D721Med (cell line): ENCODE data around the gene PDCD4.
"Not testable (repeated sequence)": the region's sequence is repeated elsewhere in the genome, so short reads cannot be mapped to it uniquely, and the experiment has no call there.

Source experiments
- DNase-seq: peaks from one replicate; pipeline ENCODE4 v3.0.0; 2011; ENCODE audit warnings: low spot score; ENCODE audit not compliant: insufficient read length
- FAIRE-seq: peaks from 2 replicates; lab custom pipeline; 2011; peaks lifted over from hg19 to GRCh38; lab: Jason Lieb, UNC
- TF ChIP-seq, protein P1 (sequence below): IDR thresholded peaks from 2 replicates; pipeline ENCODE4 v1.5.1; 2012; ENCODE audit warnings: mild to moderate bottlenecking, control low read depth; ENCODE audit not compliant: insufficient read depth; ENCODE audit errors: missing control alignments

Gene PDCD4

DNA sequence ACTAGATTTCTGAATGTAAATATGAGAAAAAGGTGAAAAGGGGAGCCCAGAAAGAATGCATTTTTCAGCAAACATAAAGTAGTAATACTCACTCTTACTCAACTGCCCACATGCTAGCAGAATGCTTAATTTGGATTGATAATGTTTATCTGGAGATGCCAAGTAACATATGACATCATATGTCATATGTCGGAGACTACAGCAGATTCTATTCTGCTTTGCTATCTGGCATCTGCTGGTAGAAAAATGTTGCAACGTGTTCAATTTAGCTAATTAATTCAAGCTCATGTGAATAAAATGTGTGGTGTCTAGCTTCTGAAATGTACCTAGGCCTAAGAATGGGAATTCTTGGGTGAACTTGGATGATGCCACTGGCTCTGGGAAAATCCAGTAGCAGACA, 42.7 kb downstream of the PDCD4 start:
- no peak for FAIRE-seq

DNA sequence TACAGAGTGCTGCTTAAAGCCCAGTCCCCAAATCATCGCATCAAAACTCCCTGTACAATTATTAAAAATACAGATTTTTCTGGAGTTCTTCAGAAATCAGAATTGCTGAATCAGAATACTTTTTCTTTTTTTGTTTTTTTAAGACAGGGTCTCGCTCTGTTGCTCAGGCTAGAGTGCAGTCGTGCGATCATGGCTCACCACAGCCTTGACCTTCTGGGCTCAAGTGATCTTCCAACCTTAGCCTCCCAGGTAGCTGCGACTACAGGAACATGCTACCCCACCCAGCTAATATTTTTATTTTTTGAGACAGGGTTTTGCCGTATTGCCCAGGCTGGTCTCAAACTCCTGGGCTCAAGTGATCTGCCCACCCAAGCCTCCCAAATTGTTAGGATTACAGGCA, 43.3 kb downstream of the PDCD4 start:
- FAIRE-seq: no peak

More for the DNA sequence above, 42.7 kb downstream of the PDCD4 start:
- TF ChIP-seq, protein P1, sequence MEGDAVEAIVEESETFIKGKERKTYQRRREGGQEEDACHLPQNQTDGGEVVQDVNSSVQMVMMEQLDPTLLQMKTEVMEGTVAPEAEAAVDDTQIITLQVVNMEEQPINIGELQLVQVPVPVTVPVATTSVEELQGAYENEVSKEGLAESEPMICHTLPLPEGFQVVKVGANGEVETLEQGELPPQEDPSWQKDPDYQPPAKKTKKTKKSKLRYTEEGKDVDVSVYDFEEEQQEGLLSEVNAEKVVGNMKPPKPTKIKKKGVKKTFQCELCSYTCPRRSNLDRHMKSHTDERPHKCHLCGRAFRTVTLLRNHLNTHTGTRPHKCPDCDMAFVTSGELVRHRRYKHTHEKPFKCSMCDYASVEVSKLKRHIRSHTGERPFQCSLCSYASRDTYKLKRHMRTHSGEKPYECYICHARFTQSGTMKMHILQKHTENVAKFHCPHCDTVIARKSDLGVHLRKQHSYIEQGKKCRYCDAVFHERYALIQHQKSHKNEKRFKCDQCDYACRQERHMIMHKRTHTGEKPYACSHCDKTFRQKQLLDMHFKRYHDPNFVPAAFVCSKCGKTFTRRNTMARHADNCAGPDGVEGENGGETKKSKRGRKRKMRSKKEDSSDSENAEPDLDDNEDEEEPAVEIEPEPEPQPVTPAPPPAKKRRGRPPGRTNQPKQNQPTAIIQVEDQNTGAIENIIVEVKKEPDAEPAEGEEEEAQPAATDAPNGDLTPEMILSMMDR: no peak
- no peak for DNase-seq

DNA sequence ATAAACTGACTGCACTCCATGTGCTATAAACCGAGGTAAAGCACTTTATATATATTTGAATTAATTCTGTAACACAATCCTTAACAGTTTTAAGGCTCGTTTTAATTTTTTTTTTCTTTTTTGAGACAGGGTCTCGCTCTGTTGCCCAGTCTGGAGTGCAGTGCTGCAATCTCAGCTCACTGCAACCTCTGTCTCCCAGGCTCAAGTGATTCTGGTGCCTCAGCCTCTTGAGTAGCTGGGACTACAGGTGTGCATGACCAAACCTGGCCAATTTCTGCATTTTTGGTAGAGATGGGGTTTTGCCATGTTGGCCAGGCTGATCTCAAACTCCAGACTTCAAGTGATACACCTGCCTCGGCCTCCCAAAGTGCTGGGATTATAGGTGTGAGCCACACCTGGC, 43.9 kb downstream of the PDCD4 start:
- DNase-seq, FAIRE-seq: not testable (repeated sequence)

More for the DNA sequence above, 43.3 kb downstream of the PDCD4 start:
- TF ChIP-seq, protein P1: no peak
- no peak for DNase-seq

DNA sequence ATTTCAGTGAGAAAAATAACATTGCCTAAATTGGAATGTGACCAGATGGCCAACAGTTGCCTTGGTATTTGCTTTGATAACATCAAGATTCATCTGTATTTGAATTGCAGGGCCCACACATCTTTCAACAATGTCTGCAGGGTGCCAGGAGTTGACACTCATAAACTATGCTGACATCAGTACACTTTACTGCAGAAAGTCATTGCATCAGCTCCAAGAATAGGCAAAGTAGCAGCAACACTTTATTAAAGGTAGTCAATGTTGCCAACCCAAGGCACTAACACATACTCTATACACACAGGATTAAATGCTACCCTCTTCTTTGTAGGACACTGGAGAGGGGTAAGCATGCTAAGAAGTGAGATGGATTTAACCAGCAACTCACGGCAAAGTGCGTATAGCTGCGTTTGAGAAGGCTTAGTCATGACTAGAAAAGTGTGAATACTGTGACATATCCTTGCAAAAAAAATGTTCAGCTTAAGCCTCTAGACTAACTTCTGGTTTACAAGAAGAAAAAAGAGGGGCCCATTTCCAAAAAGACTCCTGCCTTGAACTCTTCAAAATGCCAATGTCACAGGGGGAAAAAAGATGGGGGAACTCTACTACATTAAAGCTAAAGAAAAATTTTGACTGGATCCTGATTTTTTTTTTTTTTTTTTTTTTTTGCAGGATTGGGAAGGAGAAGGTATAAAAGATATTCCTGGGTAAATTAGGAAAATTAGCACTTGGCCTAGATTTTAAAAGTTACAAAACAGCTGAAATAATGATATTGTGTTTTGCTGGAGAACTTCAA, 45.0 kb downstream of the PDCD4 start:
- DNase-seq (no peak), FAIRE-seq (no peak)
- TF ChIP-seq, protein P1: no peak

DNA sequence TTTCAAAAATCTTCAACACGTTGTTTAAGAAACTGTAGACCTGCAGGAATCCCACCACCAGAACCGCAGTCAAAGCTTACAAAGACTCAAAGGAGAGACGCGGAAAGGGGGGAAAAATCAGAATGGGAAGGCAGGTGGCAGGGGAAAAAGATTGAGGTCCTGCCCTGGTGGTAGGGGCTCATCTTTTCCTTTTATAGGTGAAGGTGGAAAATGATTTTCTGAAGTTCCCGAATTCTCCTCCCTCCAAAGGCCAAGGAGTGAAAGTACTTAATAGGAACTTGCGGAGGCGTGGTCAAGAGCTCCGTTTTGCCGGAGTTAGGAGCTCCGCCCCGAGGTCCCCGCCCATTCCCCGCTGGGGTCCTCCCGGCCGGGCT, 46.5 kb downstream of the PDCD4 start:
- DNase-seq (no peak), FAIRE-seq (no peak)
- TF ChIP-seq, protein P1: no peak

GRCh38 chr10:110918643-110919348, 47.1 kb downstream of the PDCD4 start, which contains the start of gene BBIP1:
Gene BBIP1 (minus strand): TSS chr10:110919180. CDS start chr10:110918157, 1,023 bp downstream.
- no peak for FAIRE-seq
- TF ChIP-seq, protein P1: no peak
- no peak for DNase-seq

- FAIRE-seq (no peak), DNase-seq (no peak)
- TF ChIP-seq, protein P1: no peak
Measured at GRCh38 chr10:110919349-110919931, 47.7 kb downstream of the PDCD4 start, which contains the start of gene SHOC2. Gene SHOC2 (plus strand): TSS chr10:110919604. CDS start chr10:110964359, 44,755 bp downstream.
